Measurements from ENCODE around the gene CACNG4.
"Not testable (repeated sequence)": the region's sequence is repeated elsewhere in the genome, so short reads cannot be mapped to it uniquely, and the experiment has no call there.

GRCh38 chr17:67041119-67041518, 76.6 kb downstream of the CACNG4 start:
- TF ChIP-seq CTCF (conservative IDR thresholded peaks at IDR 0.05); ZFX (IDR thresholded peaks at IDR 0.05): not testable (repeated sequence)

Data from C4-2B (cell line).